Fibroblast of skin of scalp (primary cell): ENCODE measurements around the gene PEPD.

Experiments
- DNase-seq: peaks from one replicate; pipeline ENCODE4 v3.0.0-alpha.2; 2013

PEPD gene

GRCh38 chr19:33394723-33395560 lies 126.6 kb downstream of the PEPD start:
- no peak for DNase-seq

GRCh38 chr19:33394006-33394722 lies 127.4 kb downstream of the PEPD start:
- DNase-seq = peak; percentile 78

DNA sequence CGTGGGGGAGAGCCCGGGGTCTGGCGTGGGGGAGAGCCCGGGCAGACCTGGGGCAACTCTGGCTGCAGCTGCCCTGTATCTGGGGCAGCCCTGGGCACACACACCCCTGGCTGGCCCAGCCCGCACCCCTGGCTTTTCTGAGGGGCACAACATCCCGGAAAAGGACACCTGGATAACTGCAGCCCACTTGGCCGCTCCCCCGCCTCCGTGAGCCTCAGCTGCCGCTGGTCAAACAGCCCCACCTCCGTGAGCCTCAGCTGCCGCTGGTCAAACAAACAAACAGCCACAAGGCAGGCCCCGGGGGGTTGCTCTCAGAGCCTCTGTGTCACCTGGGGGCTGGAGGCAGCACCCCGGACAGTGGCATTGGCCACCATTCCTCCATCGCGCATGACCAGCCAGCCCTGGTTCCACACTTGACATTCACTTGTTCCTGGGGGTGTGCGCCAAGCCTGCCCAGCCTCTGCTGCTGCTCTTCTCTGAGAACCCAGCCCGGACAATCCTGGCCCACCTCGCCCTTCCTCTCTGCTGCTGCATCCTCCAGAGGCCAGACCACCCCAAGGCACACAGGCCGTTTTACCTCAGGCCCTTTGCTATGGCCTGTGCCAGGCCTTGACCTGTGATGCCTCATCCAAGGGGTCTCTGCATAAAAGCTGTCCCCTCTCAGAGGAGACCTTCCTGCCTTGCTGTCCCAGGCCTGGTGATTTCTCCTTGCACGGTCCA lies 128.1 kb downstream of the PEPD start:
- DNase-seq = no peak

DNA sequence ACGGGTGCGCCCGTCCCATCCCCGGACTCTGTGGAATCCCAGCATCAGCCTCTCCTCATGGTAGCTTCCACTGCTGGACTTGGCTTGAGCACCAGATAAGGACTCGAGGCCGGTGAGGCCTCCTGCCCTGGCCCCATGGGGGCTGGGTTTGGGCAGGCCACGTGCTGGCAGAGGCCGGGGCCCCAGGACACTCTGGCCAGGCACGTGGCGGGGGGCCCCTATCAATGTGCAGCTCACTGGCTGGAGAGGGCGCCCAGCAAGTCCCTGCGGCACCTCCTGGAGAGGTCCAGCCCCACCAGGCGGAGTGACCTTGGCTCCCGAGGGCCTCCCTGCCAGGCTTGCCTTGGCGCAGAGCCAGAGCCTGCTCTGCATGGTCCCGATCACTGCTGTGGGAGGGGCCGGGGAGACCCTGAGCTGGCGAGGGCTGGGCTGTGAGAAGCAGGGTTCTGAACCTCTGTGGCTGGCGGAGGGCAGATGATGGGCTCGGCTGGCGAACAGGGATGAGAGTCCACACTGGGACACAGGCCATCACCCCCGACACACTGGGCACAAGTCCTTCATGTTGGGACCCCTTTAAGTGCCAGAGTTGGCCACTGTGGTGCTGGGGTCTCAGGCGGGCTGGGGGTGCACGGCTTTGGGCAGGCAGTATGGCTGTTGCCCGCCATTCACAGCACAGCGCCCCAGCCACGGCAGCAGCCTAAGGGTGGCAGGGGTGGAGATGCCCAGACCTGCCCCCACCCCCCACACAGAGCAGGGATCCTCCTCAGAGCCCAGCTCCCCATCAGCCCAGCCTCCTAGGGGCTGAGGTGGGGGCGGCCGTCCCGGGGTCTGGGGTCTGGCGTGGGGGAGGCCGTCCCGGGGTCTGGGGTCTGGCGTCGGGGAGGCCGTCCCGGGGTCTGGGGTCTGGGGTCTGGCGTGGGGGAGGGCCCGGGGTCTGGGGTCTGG lies 129.0 kb downstream of the PEPD start:
- no peak for DNase-seq

DNA sequence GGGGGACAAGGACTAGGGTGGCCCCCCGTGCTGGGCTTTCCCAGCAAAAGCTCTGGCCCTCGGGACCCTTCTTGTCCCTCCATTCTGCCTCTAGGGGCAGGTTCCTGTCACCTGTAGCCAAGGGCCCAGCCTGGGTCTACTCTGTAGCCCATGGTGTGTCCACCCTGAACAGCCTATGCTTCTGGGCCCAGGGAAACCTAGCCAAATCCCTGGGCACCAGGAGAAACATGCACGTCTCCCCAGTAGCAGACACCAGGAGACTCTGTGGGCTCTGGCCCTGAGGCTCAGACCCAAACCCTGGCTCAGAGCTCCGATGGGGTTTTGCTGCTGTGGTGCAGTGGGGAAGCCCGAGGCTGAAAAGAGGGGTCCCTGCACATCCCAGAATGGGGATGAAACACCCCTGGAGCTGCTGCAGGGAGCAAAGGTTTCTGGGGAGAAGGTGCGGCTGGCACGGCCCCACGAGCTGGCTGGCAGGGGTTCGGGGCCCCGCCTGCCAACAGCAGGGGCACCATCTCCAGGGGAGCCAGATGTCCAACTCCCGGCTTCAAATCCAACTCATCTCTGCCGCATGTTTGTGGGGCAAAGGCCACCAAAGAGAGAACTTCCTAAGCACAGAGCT lies 129.9 kb downstream of the PEPD start:
- DNase-seq = no peak

- no peak for DNase-seq
Observed at GRCh38 chr19:33390908-33391630, 130.5 kb downstream of the PEPD start.

DNA sequence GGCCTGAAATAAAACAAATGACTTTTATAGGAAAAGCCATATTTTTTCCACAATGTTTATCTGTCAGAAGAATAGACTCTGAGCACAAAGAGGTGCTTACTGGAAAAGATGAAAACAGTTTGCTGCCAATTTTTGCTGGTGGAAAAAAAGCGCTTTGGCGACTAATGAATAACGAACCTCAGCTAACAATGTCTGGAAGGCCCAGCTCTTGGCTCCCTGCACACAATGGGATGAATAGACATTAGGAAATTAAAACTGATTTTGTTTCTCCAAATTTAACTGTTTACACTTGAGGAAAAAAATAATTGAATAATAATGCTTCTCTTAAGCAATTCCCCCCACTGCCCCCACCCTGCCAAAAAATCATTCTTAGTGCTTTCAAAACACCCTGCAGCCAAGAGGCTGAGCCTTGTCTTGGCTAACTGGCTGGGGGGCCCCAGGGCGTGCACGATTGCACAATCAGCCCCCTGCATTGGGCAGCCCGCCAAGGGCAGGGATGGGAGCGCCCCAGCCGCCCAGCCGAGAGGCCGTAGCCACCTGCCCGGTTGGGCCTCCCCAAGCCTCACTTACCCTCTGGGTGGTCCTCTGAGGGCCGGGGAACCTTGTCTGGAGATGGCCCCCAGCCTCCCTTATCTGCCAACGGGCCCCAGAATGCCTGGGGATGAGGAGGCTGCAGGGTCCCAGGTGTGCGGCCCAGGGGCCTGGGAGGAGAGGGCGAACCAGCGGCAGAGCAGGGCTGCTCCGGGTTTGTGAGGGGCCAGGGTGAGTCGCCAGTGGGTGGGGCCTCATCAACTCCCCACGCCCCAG lies 131.3 kb downstream of the PEPD start:
- no peak for DNase-seq

GRCh38 chr19:33389421-33390100 lies 132.0 kb downstream of the PEPD start:
- DNase-seq = no peak

- DNase-seq = no peak
Observed at GRCh38 chr19:33388725-33389420, 132.7 kb downstream of the PEPD start.

DNA sequence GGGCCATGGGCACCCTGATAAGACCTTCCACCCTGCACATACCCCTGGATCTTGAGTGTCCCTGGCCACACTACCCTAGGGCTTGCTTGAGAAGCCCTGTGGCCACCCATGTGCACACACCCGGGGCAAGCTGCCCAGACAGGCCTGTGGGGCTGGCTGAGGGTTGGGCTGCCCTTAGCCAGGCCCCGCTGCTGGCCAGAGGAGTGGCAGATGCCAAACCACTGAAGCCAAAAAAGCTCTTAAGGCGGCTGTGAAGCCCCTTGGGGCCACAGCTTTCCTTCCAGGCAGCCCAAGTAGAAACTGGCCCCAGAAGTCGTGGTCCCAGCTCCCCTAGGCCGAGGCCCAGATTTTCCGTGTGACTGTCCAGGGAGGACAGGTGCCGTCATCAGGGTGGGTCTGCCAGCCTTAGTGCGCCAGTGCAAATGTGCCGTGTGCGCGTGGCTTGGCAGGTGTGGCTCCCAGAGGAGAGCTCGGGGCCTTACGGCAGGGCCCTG lies 133.3 kb downstream of the PEPD start:
- no peak for DNase-seq

- DNase-seq = no peak
Observed at GRCh38 chr19:33387351-33388230, 134.0 kb downstream of the PEPD start.

DNA sequence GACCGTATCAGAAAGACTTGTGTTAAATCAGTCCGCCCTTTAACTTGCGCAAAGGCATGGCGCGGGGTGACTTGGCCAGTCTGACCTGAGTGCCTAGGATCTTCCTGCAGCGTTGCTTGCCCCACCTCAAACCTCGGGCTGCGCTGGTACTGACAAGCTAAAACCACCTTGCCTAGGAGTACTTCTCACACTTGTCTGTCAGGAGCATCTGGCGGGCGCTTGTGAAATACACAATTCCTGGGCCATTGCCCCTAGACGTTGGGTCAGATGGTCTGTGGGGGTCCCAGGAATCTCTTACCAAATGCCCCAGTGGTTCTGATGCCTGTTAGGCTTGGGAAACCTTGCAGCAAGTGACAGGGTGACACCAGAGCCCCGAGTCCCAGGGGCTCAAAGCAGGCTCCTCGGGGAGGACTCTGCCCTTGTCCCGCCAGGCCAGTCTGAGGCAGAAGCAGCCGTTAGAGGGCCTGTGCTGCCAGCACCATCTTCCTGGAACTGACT lies 135.2 kb downstream of the PEPD start:
- DNase-seq = no peak

DNA sequence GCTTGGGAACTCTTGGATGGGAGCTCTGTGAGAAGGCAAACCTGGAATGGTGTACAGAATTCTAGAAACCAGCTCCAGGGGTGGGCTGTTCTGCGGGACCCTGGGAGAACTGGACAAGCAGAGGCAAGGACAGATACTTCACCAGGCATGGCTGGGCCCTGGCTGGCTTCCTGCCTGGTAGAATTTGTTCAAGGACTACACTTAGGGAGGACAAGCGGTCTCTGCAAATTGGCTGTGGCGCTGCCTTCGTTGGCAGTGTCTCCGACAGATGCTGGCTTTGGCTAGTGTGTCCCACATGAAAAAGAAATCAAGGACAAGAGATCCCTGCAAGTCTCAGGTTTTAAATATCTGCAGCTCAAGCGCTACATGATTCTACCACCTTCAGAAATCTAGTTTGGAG lies 135.6 kb downstream of the PEPD start:
- no peak for DNase-seq

DNA sequence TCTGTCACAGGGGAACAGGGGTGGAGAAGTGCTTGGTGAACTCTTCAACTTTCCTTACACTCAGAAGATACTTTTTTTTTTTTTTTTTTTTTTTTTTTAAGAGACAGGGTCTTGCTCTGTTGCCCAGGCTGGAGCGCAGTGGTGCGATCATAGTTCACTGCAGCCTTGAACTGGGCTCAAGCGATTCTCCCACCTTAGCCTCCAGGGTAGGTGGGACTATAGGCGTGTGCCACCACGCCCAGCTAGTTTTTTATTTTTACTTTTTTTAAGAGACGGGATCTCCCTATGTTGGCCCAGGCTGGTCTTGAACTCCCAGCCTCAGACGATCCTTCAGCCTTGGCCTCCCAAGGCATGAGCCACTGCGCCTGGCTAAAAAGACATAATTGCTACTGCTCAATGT lies 136.6 kb downstream of the PEPD start:
- no peak for DNase-seq

DNA sequence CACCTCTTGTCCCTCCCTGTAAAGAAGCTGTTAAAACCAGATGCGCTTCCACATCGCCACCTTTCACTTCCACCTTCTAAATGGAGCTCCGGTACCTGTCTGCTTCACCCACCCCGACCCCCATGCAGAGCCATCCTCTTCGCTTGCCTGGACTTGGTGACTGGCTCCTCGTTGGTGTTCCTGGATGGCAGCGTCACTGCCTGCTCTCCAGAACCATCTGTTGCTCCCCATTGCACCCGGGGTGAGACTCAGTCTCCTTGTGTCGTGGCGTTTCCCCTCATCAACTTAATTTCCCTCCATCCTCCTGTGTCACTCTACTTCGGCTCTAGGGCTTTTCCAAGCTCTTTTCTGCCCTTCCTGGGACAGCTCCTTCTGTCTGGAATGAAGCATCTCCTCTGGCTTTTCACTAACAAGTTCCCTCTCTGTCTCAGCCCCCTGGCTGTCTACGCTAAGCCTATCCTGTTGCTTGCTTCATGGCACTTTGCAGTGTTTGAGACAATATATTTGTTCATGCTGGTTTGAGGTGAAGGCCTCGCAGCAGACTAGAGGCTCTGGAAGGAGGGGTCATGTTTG lies 137.8 kb downstream of the PEPD start:
- DNase-seq = no peak

- no peak for DNase-seq
Observed at GRCh38 chr19:33382982-33383381, 138.6 kb downstream of the PEPD start.

GRCh38 chr19:33382006-33382405 lies 139.6 kb downstream of the PEPD start:
- no peak for DNase-seq
